HEK293T (cell line): ENCODE data around the gene PRDM16.

Source experiments
- CTCF ChIA-PET: fragments of 350-600 bp; formaldehyde crosslinking; extraction: SDS; loops from one replicate; lab custom pipeline; 2021; ENCODE audit warnings: antibody characterized with exemption, inconsistent platforms; lab: Yijun Ruan, JAX
- POLR2A ChIA-PET: fragments of 350-600 bp; formaldehyde crosslinking; extraction: SDS; loops from one replicate; lab custom pipeline; 2020; ENCODE audit warnings: antibody characterized with exemption, inconsistent platforms; lab: Yijun Ruan, JAX
- DNase-seq: peaks from one replicate; pipeline ENCODE4 v3.0.0; 2012; ENCODE audit warnings: mixed read lengths; ENCODE audit errors: extremely low spot score
- ARNT ChIP-seq: fragments of 450-650 bp; IDR thresholded peaks from 2 replicates; pipeline ENCODE4 v1.6.1; 2017; ENCODE audit warnings: mild to moderate bottlenecking
- BHLHE40 ChIP-seq: fragments of 450-650 bp; IDR thresholded peaks from 2 replicates; pipeline ENCODE4 v1.6.1; 2016; ENCODE audit warnings: mild to moderate bottlenecking, moderate library complexity, borderline replicate concordance
- CTBP1 ChIP-seq: fragments of 450-650 bp; IDR thresholded peaks from 2 replicates; pipeline ENCODE4 v1.6.1; 2016; ENCODE audit warnings: borderline replicate concordance
- ELF4 ChIP-seq: fragments of 450-650 bp; IDR thresholded peaks from 2 replicates; pipeline ENCODE4 v1.6.1; 2017; ENCODE audit warnings: antibody characterized with exemption
- FOXA1 ChIP-seq: fragments of 450-650 bp; IDR thresholded peaks from 2 replicates; pipeline ENCODE4 v1.6.1; 2016; ENCODE audit warnings: mild to moderate bottlenecking
- FOXK2 ChIP-seq: fragments of 450-650 bp; IDR thresholded peaks from 2 replicates; pipeline ENCODE4 v1.6.1; 2016; ENCODE audit warnings: mild to moderate bottlenecking
- FOXM1 ChIP-seq: fragments of 450-650 bp; IDR thresholded peaks from 2 replicates; pipeline ENCODE4 v1.6.1; 2017; ENCODE audit warnings: mild to moderate bottlenecking, borderline replicate concordance
- HDGF ChIP-seq: fragments of 450-650 bp; IDR thresholded peaks from 2 replicates; pipeline ENCODE4 v1.6.1; 2017; ENCODE audit warnings: antibody characterized with exemption, borderline replicate concordance
- L3MBTL2 ChIP-seq: fragments of 450-650 bp; conservative IDR thresholded peaks from 2 replicates; pipeline ENCODE4 v1.6.1; 2016; ENCODE audit warnings: mild to moderate bottlenecking
- LEF1 ChIP-seq: fragments of 450-650 bp; IDR thresholded peaks from 2 replicates; pipeline ENCODE4 v1.6.1; 2017; ENCODE audit warnings: mild to moderate bottlenecking, borderline replicate concordance
- NFRKB ChIP-seq: fragments of 450-650 bp; IDR thresholded peaks from 2 replicates; pipeline ENCODE4 v1.6.1; 2016; ENCODE audit warnings: mild to moderate bottlenecking, moderate library complexity
- PKNOX1 ChIP-seq: fragments of 450-650 bp; IDR thresholded peaks from 2 replicates; pipeline ENCODE4 v1.6.1; 2016
- SP1 ChIP-seq: fragments of 450-650 bp; IDR thresholded peaks from 2 replicates; pipeline ENCODE4 v1.6.1; 2017
- SUZ12 ChIP-seq: fragments of 450-650 bp; IDR thresholded peaks from 2 replicates; pipeline ENCODE4 v1.6.1; 2016; ENCODE audit warnings: mild to moderate bottlenecking
- TARDBP ChIP-seq: fragments of 450-650 bp; IDR thresholded peaks from 2 replicates; pipeline ENCODE4 v1.6.1; 2016
- ZNF384 ChIP-seq: fragments of 450-650 bp; IDR thresholded peaks from 2 replicates; pipeline ENCODE4 v1.6.1; 2016

PRDM16 gene

GRCh38 chr1:3121401-3122210, 52.6 kb downstream of the PRDM16 start:
- TF ChIP-seq L3MBTL2 = no peak
- TF ChIP-seq FOXK2 = no peak
- TF ChIP-seq FOXM1 = no peak
- ChIA-PET POLR2A (no interaction called here), CTCF (no interaction called here)
- no peak for DNase-seq

DNA sequence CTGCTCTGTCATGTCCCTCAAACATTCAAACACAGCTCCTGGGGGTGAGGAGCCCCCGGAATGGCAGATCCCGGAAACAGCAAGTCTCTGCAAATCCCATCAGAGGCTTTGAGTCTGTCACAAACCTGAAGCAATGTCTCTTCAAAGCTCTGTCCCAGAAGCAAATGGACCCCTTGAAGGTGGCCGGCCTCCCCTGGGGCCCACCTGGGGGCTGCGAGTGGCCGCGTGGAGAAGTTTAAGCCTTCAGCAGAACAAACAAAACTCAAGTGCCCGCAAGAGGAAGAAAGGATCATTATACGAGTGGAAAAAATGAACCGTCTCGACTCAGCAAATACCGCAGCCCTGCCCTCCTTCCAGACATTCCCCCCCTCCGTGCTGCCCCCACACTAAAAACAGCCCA, 53.3 kb downstream of the PRDM16 start:
- ChIA-PET CTCF (no interaction called here), POLR2A (no interaction called here)
- no peak for DNase-seq
- TF ChIP-seq FOXA1 (no peak), SUZ12 (no peak), NFRKB (no peak), PKNOX1 (no peak), CTBP1 (no peak), HDGF (no peak), FOXK2 (no peak), ZNF384 (no peak), ARNT (no peak), ELF4 (no peak), SP1 (no peak), BHLHE40 (no peak)

- CTCF ChIA-PET = interaction anchor here (0.6 kb wide), 1 partner anchor 15 kb away, joined by 3 read pairs; no protein-coding TSS in a partner anchor
Observed at GRCh38 chr1:3124246-3124645, 55.2 kb downstream of the PRDM16 start.

GRCh38 chr1:3125078-3125477, 56.1 kb downstream of the PRDM16 start:
- DNase-seq = no peak
- ChIA-PET POLR2A (no interaction called here), CTCF (no interaction called here)
- no peak for TF ChIP-seq ZNF384
- TF ChIP-seq ARNT = no peak
- TF ChIP-seq FOXK2 = no peak
- TF ChIP-seq PKNOX1 = no peak

More at GRCh38 chr1:3124246-3124645, 55.2 kb downstream of the PRDM16 start:
- no peak for TF ChIP-seq CTBP1
- TF ChIP-seq SP1 = no peak
- TF ChIP-seq ELF4 = no peak
- no peak for TF ChIP-seq FOXK2
- TF ChIP-seq BHLHE40 = no peak
- TF ChIP-seq PKNOX1 = no peak
- no peak for TF ChIP-seq L3MBTL2
- no peak for TF ChIP-seq FOXA1
- TF ChIP-seq TARDBP = no peak
- TF ChIP-seq ZNF384 = no peak
- no peak for TF ChIP-seq NFRKB
- no peak for TF ChIP-seq ARNT
- TF ChIP-seq LEF1 = no peak
- TF ChIP-seq FOXM1 = no peak
- no peak for TF ChIP-seq SUZ12
- no peak for TF ChIP-seq HDGF
- no peak for DNase-seq
- POLR2A ChIA-PET = no interaction called here

DNA sequence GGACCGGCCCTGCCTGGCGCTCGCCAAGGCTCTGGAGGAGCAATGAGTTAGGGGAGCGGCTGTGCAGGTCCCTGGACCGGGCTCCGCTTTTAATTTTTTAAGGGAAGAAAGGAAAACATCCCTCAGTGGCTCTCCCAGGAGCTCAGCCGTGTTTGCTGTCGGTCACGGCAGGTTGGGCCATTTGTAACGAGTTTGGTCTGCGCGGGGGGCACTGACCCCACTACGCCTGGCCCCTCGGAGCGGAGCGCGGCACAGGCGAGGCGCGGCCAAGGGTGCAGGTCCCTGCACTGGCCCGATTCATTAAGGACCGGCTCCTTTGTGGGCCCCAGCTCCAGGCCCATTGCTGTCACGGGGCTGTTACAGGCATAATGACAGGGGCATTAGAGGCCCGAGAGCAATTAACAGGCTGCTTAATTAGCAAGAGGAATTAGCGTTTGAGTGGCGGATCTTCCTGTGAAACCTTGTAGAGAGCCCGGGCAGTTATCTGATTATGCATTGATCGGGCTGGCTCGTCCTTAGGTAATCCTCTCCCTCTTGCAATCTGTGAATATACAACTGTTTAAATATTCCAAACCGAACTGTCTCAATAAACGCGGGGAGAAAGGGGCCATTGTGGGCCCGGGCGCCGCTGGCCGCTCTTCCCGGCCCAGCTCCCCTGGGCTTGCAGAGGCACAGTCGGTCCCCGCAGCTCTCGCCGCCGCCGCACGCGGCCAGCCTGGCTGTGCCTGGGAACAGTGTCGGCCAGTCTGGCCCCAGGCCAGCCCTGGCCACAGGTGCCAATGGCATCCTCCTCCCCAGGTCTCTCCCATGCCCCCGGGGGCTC, 56.8 kb downstream of the PRDM16 start:
- POLR2A ChIA-PET = interaction anchor here (1.3 kb wide), 1 partner anchor 9 kb away, joined by 4 read pairs; no protein-coding TSS in a partner anchor
- CTCF ChIA-PET = no interaction called here
- TF ChIP-seq FOXK2 (no peak), CTBP1 (no peak), FOXA1 (no peak), ELF4 (no peak), ZNF384 (no peak), BHLHE40 (no peak), SP1 (no peak), ARNT (no peak), NFRKB (no peak), PKNOX1 (no peak), FOXM1 (no peak), HDGF (no peak), SUZ12 (no peak), L3MBTL2 (no peak), TARDBP (no peak)
- no peak for DNase-seq
